ENCODE data around the gene PNMA6F. TPM values are rescaled to one million over a fixed set of nuclear protein-coding genes. Genes with fewer than 3 reads are reported as not detected.

PNMA6F gene
- total RNA-seq, result not detected in 2 replicates

DNA sequence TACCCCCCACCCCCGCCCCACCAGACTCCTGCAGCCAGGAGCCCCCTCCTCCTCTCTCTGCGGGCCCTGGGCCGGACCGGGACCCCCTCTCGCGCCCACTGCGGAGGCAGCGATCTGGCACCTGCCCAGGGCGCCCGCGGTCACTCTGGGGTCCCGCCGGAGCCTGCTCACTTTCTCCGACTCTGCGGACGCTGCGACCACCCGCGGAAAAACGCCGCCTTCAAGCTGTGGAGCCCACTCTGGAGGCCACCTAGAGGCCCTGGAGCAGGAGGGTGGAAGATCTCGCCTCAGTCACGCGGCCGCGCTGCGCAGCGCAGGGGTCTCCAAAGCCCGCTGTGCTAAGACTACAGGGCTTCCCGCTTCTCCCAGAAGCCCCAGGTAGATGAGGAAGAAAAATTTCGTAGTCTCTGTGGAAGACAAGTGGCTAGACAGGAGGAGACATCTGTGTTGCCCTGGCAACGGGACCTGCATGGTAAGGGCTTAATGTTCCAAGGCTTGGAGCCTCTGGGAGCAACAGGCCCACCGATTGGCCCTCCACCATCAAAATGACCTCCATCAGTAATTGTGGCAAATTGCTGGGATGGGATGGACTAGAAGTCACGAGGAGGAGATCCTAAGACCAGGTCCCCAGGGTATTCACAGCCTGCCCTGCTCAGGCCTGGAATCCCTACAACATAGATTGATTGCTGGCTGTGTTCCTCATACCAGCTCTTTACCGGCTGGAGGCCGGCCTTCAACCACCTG is at the start of gene PNMA6F:
TSS of gene PNMA6F (minus strand) at position 387 of the 744 bp plus-strand sequence. CDS start 1,093 bp downstream, outside the sequence.

GRCh38 chrX:153333821-153334653 is 12.5 kb upstream of the PNMA6F start, which contains the start of gene ZNF275:
Gene ZNF275, plus strand, starts transcription at chrX:153334153. Its CDS starts 2,527 bp downstream, at chrX:153336680.

Other genes with a start within 250 kb of the PNMA6F start
- gene PNMA6A, start 249.3 kb downstream of the PNMA6F start, total RNA-seq, result 0.85 and 0.99 TPM in 2 replicates
- gene MAGEA1, start 142.5 kb downstream of the PNMA6F start, total RNA-seq, result not detected in 2 replicates
- gene ZNF275, start 12.4 kb upstream of the PNMA6F start, total RNA-seq, result 3.8 and 5.9 TPM in 2 replicates
- gene PNMA6E, start 79.6 kb upstream of the PNMA6F start, total RNA-seq, result not detected in 2 replicates
- gene ZFP92, start 89.7 kb upstream of the PNMA6F start, total RNA-seq, result 0.90 and 1.5 TPM in 2 replicates
- 2.8 and 3.7 TPM in 2 replicates for gene TREX2, start 124.3 kb upstream of the PNMA6F start, total RNA-seq
- 18.8 and 21.3 TPM in 2 replicates for gene HAUS7, start 148.8 kb upstream of the PNMA6F start, total RNA-seq
- gene BGN, start 173.2 kb upstream of the PNMA6F start, total RNA-seq, result 16.6 and 71.1 TPM in 2 replicates
- gene ATP2B3, start 195.9 kb upstream of the PNMA6F start, total RNA-seq, result under 0.01 TPM in 2 replicates

Data from endothelial cell of coronary artery (primary cell).